OCI-LY3 (cell line): ENCODE measurements around the gene AQP5.

Experiments used
- EZH2phosphoT487 ChIP-seq: fragments of 200-600 bp; shearing (Covaris generic); IDR thresholded peaks from 2 replicates; pipeline ENCODE4 v1.6.1; 2018; ENCODE audit warnings: antibody characterized with exemption, mixed run types, low read depth
- TF ChIP-seq, protein P1 (sequence below): fragments of 200-600, 300-600 bp; sonication (generic); IDR thresholded peaks from 2 replicates; pipeline ENCODE4 v1.5.1; 2014; ENCODE audit warnings: antibody characterized with exemption, low read length, low read depth

- TF ChIP-seq, protein P1, sequence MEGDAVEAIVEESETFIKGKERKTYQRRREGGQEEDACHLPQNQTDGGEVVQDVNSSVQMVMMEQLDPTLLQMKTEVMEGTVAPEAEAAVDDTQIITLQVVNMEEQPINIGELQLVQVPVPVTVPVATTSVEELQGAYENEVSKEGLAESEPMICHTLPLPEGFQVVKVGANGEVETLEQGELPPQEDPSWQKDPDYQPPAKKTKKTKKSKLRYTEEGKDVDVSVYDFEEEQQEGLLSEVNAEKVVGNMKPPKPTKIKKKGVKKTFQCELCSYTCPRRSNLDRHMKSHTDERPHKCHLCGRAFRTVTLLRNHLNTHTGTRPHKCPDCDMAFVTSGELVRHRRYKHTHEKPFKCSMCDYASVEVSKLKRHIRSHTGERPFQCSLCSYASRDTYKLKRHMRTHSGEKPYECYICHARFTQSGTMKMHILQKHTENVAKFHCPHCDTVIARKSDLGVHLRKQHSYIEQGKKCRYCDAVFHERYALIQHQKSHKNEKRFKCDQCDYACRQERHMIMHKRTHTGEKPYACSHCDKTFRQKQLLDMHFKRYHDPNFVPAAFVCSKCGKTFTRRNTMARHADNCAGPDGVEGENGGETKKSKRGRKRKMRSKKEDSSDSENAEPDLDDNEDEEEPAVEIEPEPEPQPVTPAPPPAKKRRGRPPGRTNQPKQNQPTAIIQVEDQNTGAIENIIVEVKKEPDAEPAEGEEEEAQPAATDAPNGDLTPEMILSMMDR = no peak
- no peak for TF ChIP-seq EZH2phosphoT487
These were observed 40.8 kb upstream of the AQP5 start for GRCh38 chr12:49920915-49921286.
